GM19025 (cell line): Measurements from ENCODE around the gene LRFN2.

ENCODE experiments used
- ATAC-seq: cut with Tn5 transposase; IDR thresholded peaks from one replicate; pipeline ENCODE4 v1.9.1; 2021; ENCODE audit warnings: mild to moderate bottlenecking, low read depth, moderate library complexity; ENCODE audit not compliant: unreplicated experiment

The LRFN2 gene

GRCh38 chr6:40550202-40551101 is 36.7 kb downstream of the LRFN2 start:
- ATAC-seq, result no peak

GRCh38 chr6:40545954-40546353 is 41.2 kb downstream of the LRFN2 start:
- no peak for ATAC-seq

- ATAC-seq, result no peak
These were observed 43.4 kb downstream of the LRFN2 start for GRCh38 chr6:40543776-40544175.

- no peak for ATAC-seq
These were observed 44.0 kb downstream of the LRFN2 start for GRCh38 chr6:40543146-40543545.

- ATAC-seq, result no peak
These were observed 44.9 kb downstream of the LRFN2 start for GRCh38 chr6:40542175-40542764.

GRCh38 chr6:40541556-40542174 is 45.5 kb downstream of the LRFN2 start:
- no peak for ATAC-seq

- no peak for ATAC-seq
These were observed 46.4 kb downstream of the LRFN2 start for GRCh38 chr6:40540790-40541189.

- ATAC-seq, result no peak
These were observed 47.3 kb downstream of the LRFN2 start for GRCh38 chr6:40539853-40540252.

- ATAC-seq, result no peak
These were observed 48.6 kb downstream of the LRFN2 start for GRCh38 chr6:40538556-40538955.

- no peak for ATAC-seq
These were observed 49.7 kb downstream of the LRFN2 start for GRCh38 chr6:40537446-40537845.

GRCh38 chr6:40536442-40536841 is 50.7 kb downstream of the LRFN2 start:
- ATAC-seq, result no peak

- no peak for ATAC-seq
These were observed 51.3 kb downstream of the LRFN2 start for GRCh38 chr6:40535819-40536380.

GRCh38 chr6:40535110-40535818 is 51.9 kb downstream of the LRFN2 start:
- no peak for ATAC-seq

GRCh38 chr6:40532349-40533000 is 54.7 kb downstream of the LRFN2 start:
- ATAC-seq, result no peak

GRCh38 chr6:40529919-40530318 is 57.2 kb downstream of the LRFN2 start:
- ATAC-seq, result no peak

- ATAC-seq, result no peak
These were observed 58.1 kb downstream of the LRFN2 start for GRCh38 chr6:40529040-40529439.

- no peak for ATAC-seq
These were observed 59.1 kb downstream of the LRFN2 start for GRCh38 chr6:40528051-40528450.

- ATAC-seq, result no peak
These were observed 61.1 kb downstream of the LRFN2 start for GRCh38 chr6:40526036-40526435.

- no peak for ATAC-seq
These were observed 62.2 kb downstream of the LRFN2 start for GRCh38 chr6:40524797-40525585.
